ENCODE results near the gene TOMM40. TPM values are rescaled to one million over a fixed set of nuclear protein-coding genes. Genes with fewer than 3 reads are reported as not detected.

TOMM40 gene
- total RNA-seq, 2 experiments from 2014 or later: 25.4 to 26.8 TPM

DNA sequence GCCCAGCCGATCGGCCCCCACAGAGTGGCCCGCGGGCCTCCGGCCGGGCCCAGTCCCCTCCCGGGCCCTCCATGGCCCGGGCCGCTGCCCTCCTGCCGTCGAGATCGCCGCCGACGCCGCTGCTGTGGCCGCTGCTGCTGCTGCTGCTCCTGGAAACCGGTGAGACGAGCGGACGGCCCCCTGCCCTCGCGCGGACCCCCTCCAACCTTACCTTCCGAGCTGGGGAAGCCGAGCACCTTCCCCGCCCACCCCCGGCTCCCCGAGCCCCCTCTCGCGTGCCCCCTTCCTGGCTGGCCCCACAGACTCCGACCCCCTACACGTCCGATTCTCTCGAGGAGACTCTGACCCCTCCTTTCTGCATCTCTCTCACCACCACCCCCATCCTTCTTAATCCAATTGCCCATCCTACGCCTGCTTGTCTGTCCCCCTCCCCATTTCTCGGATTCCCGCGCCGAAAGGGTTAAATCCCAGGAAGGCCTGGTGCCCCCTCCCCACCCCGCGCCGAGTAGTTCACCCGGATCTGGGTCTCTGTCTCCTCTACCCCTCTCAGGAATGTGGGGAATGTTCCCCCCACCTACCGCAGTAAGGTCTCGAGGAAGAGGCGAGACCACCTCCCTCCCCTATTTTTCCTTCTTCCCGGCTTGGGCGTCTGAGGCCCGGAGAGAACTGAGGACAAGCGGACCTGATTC is 44.5 kb upstream of the TOMM40 start:
- TF ChIP-seq, protein P1, sequence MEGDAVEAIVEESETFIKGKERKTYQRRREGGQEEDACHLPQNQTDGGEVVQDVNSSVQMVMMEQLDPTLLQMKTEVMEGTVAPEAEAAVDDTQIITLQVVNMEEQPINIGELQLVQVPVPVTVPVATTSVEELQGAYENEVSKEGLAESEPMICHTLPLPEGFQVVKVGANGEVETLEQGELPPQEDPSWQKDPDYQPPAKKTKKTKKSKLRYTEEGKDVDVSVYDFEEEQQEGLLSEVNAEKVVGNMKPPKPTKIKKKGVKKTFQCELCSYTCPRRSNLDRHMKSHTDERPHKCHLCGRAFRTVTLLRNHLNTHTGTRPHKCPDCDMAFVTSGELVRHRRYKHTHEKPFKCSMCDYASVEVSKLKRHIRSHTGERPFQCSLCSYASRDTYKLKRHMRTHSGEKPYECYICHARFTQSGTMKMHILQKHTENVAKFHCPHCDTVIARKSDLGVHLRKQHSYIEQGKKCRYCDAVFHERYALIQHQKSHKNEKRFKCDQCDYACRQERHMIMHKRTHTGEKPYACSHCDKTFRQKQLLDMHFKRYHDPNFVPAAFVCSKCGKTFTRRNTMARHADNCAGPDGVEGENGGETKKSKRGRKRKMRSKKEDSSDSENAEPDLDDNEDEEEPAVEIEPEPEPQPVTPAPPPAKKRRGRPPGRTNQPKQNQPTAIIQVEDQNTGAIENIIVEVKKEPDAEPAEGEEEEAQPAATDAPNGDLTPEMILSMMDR (IDR thresholded peaks at IDR 0.05): no peak
- peaks cover 21% of the 10 kb centered on the region for H3K27me3 Mint-ChIP-seq
- H3K27ac Mint-ChIP-seq: no peak overlapping the region
- DNase-seq: peak in 1 of 14 experiments; percentile 43
- peak overlapping the region; percentile 84 for H3K4me3 Mint-ChIP-seq
- ATAC-seq (ENCODE audit: poor library complexity): no peak
- H3K27me3 ChIP-seq (ENCODE audit: control insufficient read depth in 1 of 2, insufficient read depth in 2 of 2, low read length in 2 of 2): peaks cover 13 to 20% of the 10 kb centered on the region in 2 experiments
- H3K9me3 Mint-ChIP-seq: no peaks in the 10 kb centered on the region
- ChIA-PET CTCF (interaction anchor here (0.8 to 1.3 kb wide), 2 partner anchors 44 to 76 kb away, joined by 3 read pairs; partner anchors contain the start of gene TOMM40), POLR2A (interaction anchor here (1.0 kb wide), 1 partner anchor 232 kb away, joined by 3 read pairs; no protein-coding TSS in a partner anchor)
- no peaks in the 10 kb centered on the region for H3K36me3 ChIP-seq (ENCODE audit: insufficient read depth, low read length)
- peak overlapping the region; percentile 47 for H3K4me3 ChIP-seq (ENCODE audit: low read length)
- H3K27ac ChIP-seq (ENCODE audit: low read depth in 1 of 2, low read length in 2 of 2): no peak overlapping the region
- H3K36me3 Mint-ChIP-seq (ENCODE audit: low read depth): no peaks in the 10 kb centered on the region
- intact Hi-C loops (cut with DNase I, micrococcal nuclease): loop anchor here in 1 of 2 experiments (5.0 kb wide), 1 partner anchor 124 kb away; no protein-coding TSS in a partner anchor
- H3K4me1 Mint-ChIP-seq (ENCODE audit: low read depth): peaks cover 30% of the 10 kb centered on the region
- peaks cover 0 to 6% of the 10 kb centered on the region in 2 experiments for H3K9me3 ChIP-seq (ENCODE audit: control insufficient read depth in 1 of 2, insufficient read depth in 1 of 2, low read length in 2 of 2)
- H3K4me1 ChIP-seq (ENCODE audit: insufficient read depth, low read length): peaks cover 45% of the 10 kb centered on the region

DNA sequence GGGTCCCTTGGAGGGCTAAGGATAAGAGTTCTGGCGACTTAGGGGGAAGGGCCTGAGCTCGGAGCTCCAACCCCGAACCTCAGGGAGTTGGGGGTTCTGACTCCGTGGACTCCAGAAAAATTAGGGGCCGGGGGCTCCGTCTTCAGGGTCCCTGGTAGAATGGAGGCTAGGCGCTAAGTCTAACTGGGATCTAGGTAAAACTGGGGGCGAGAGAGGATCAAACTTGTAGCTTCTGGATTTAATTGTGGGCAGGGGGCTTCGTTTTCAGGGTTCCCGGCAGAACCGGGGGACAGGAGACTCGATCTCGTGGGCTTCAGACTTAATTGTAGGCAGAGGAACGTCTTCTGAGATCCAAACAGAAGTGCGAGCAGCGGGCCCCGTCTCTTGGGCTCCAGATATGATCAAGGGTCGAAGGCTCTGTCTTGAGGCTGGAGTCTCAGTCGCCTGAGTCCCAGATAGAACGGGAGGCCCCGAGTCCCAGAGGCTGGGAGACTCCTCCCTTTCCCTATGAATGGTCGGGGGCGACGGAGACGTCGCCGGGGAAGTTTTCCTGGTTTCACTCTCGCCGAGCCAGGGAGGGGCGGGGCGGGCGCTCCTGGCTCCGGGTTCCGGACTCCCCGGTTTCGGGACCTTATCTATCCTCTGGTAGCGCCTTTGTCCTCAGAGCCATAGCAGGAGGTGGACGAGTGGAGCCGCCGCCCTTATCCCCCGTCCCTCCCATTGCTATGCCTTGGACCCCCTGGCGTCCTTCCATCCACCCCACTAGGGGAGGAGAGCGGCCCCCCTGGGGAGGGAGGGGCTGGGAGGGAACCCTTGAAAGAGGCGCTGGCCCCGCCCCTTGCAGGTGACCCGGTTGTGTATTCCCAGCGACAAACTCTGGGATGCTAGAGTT is 43.7 kb upstream of the TOMM40 start:
- peak in 3 of 14 experiments; percentile 13 to 36 (median 34) for DNase-seq
- Mint-ChIP-seq H3K4me3 (peak overlapping the region; percentile 84), H3K27me3 (peaks cover 21% of the 10 kb centered on the region), H3K27ac (no peak overlapping the region), H3K4me1 (ENCODE audit: low read depth) (peaks cover 30% of the 10 kb centered on the region), H3K9me3 (no peaks in the 10 kb centered on the region), H3K36me3 (ENCODE audit: low read depth) (no peaks in the 10 kb centered on the region)
- intact Hi-C loops (cut with DNase I, micrococcal nuclease): loop anchor here in 1 of 2 experiments (5.0 kb wide), 1 partner anchor 125 kb away; no protein-coding TSS in a partner anchor
- H3K36me3 ChIP-seq (ENCODE audit: insufficient read depth, low read length): no peaks in the 10 kb centered on the region
- H3K9me3 ChIP-seq (ENCODE audit: control insufficient read depth in 1 of 2, insufficient read depth in 1 of 2, low read length in 2 of 2): peaks cover 0 to 6% of the 10 kb centered on the region in 2 experiments
- ATAC-seq (ENCODE audit: poor library complexity): no peak
- ChIA-PET CTCF (interaction anchor here (1.3 kb wide), 1 partner anchor 77 kb away, joined by 3 read pairs; no protein-coding TSS in a partner anchor), POLR2A (no interaction called here)
- TF ChIP-seq, protein P1 (IDR thresholded peaks at IDR 0.05): no peak
- peak overlapping the region; percentile 47 for H3K4me3 ChIP-seq (ENCODE audit: low read length)
- peaks cover 13 to 20% of the 10 kb centered on the region in 2 experiments for H3K27me3 ChIP-seq (ENCODE audit: control insufficient read depth in 1 of 2, insufficient read depth in 2 of 2, low read length in 2 of 2)
- H3K4me1 ChIP-seq (ENCODE audit: insufficient read depth, low read length): peaks cover 43% of the 10 kb centered on the region
- H3K27ac ChIP-seq (ENCODE audit: low read depth in 1 of 2, low read length in 2 of 2): no peak overlapping the region
